HepG2 (cell line): ENCODE data around the gene QSOX2.

Experiments
- ARHGAP35 ChIP-seq: sonication (generic); formaldehyde crosslinking; IDR thresholded peaks from 2 replicates; pipeline ENCODE4 v1.9.0; 2022; ENCODE audit warnings: mild to moderate bottlenecking, inconsistent platforms, moderate library complexity, missing genetic modification reagents, borderline replicate concordance
- CBX5 ChIP-seq: sonication (generic); formaldehyde crosslinking; IDR thresholded peaks from 2 replicates; pipeline ENCODE4 v1.4.0; 2020; ENCODE audit warnings: missing genetic modification reagents, borderline replicate concordance
- RAD21 ChIP-seq: fragments of 450-650 bp; formaldehyde crosslinking; IDR thresholded peaks from 2 replicates; pipeline ENCODE4 v1.5.0; 2020; ENCODE audit warnings: mild to moderate bottlenecking
- TF ChIP-seq, protein P1 (sequence below), 2 experiments: IDR thresholded peaks; 2 replicates each; pipeline ENCODE4 v1.6.1; 2011 to 2012; ENCODE audit warnings: low read length in 2 of 2, borderline replicate concordance in 1 of 2, low read depth in 1 of 2, mild to moderate bottlenecking in 1 of 2, moderate library complexity in 1 of 2

DNA sequence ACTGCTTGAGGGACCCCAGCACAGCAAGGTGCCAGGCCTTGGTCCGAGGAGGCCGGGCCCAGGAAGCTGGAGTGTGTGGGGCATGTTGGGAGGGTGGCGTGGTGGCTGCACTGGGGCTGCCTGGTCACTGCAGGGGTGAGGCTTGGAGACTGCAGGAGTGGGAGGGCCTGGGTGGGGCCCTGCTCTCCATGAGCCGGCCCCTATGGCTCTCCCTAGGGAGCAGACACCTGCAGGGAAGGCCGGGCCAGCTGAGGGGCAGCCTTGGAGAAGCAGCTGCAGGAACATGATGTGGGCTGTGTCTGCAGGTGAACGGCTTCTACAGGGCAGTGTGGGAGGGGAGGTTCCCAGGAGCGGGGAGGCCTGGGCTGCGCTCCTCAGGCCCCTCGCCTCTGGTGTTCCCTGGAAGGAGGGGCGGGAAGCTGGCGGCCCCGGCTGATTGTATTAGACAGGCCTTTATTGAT, 85.2 kb downstream of the QSOX2 start:
- TF ChIP-seq ARHGAP35 (CRISPR knock-in tag) (no peak), CBX5 (CRISPR knock-in tag) (no peak), RAD21 (no peak)
- TF ChIP-seq, protein P1, sequence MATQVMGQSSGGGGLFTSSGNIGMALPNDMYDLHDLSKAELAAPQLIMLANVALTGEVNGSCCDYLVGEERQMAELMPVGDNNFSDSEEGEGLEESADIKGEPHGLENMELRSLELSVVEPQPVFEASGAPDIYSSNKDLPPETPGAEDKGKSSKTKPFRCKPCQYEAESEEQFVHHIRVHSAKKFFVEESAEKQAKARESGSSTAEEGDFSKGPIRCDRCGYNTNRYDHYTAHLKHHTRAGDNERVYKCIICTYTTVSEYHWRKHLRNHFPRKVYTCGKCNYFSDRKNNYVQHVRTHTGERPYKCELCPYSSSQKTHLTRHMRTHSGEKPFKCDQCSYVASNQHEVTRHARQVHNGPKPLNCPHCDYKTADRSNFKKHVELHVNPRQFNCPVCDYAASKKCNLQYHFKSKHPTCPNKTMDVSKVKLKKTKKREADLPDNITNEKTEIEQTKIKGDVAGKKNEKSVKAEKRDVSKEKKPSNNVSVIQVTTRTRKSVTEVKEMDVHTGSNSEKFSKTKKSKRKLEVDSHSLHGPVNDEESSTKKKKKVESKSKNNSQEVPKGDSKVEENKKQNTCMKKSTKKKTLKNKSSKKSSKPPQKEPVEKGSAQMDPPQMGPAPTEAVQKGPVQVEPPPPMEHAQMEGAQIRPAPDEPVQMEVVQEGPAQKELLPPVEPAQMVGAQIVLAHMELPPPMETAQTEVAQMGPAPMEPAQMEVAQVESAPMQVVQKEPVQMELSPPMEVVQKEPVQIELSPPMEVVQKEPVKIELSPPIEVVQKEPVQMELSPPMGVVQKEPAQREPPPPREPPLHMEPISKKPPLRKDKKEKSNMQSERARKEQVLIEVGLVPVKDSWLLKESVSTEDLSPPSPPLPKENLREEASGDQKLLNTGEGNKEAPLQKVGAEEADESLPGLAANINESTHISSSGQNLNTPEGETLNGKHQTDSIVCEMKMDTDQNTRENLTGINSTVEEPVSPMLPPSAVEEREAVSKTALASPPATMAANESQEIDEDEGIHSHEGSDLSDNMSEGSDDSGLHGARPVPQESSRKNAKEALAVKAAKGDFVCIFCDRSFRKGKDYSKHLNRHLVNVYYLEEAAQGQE (IDR thresholded peaks at IDR 0.05; ENCODE audit: borderline replicate concordance in 1 of 2, low read depth in 1 of 2, low read length in 2 of 2) = no peak
